IPS DF 6.9 (cell line): ENCODE results near the gene ROBO2.

Experiments
- DNase-seq: peaks from one replicate; pipeline ENCODE4 v3.0.0-alpha.2; 2013; ENCODE audit warnings: low read depth, low spot score
- H3K27ac ChIP-seq: one replicate; pipeline ENCODE4 v1.5.1; 2013; ENCODE audit warnings: low read length, control low read depth
- H3K27me3 ChIP-seq: 2 replicates; pipeline ENCODE4 v1.6.1; 2013; ENCODE audit warnings: mild to moderate bottlenecking, low read length; ENCODE audit not compliant: control insufficient read depth, insufficient read depth
- H3K36me3 ChIP-seq: 2 replicates; pipeline ENCODE4 v1.6.1; 2013; ENCODE audit warnings: low read length; ENCODE audit not compliant: control insufficient read depth, insufficient read depth
- H3K4me1 ChIP-seq: 2 replicates; pipeline ENCODE4 v1.6.1; 2013; ENCODE audit warnings: low read length; ENCODE audit not compliant: control insufficient read depth, insufficient read depth
- H3K4me3 ChIP-seq: 2 replicates; pipeline ENCODE4 v1.5.1; 2013; ENCODE audit warnings: mild to moderate bottlenecking, low read length
- H3K9me3 ChIP-seq: 2 replicates; pipeline ENCODE4 v1.6.1; 2013; ENCODE audit warnings: low read length, inconsistent platforms; ENCODE audit not compliant: control insufficient read depth, insufficient read depth
- WGBS: extraction: QIAGEN DNeasy Blood & Tissue Kit; methylation state at CpG from one replicate; pipeline ENCODE4 v1.1.7; 2013; ENCODE audit warnings: mixed read lengths, missing lambda C conversion rate; ENCODE audit not compliant: insufficient read length, insufficient coverage; 5-methylcytosine and 5-hydroxymethylcytosine counted together

ROBO2 gene

DNA sequence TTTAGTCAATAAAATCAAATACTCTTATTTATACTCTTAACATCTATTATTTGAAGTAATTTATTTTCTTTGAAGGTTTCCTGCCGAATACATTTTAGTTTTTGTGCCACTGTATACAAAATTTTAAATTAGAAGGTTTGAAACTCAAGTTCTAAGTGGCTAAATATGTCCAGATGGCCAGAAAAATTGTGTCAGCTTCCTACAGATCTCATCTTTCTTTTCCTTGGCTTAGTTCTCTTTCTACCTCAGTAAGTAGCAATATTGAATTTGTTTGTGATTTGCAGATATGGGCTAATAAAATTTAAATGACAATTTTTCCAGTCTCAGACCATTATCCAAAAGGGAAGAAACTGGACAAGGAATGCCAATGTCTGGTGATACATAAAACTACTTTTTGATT is 452.1 kb downstream of the ROBO2 start:
- no peak overlapping the region for H3K4me3 ChIP-seq
- H3K36me3 ChIP-seq = no peaks in the 10 kb centered on the region
- no peak for DNase-seq
- H3K27me3 ChIP-seq = no peaks in the 10 kb centered on the region
- no peaks in the 10 kb centered on the region for H3K4me1 ChIP-seq
- H3K27ac ChIP-seq = no peak overlapping the region
- no peaks in the 10 kb centered on the region for H3K9me3 ChIP-seq
- no CpG with 5 or more reads among the region's 1 CpG for WGBS

DNA sequence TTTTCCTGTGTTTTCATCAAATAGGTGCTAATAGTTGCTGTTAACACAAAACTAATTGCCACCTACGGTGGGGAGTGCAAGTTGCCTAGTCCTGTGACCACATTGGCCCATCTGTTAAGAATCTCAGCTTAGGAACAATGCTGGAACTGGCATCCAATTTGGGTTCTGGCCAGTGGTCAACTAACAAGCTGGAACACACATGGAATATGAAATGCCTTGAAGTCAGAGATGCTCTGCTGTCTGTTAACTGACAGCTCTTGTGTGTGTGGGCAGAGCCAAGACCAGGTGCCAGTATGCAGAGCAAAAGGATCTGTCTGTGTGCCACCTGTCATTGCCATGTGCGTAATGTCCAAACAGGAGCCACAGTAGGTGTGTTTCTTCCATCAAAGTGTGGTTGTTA is 460.8 kb downstream of the ROBO2 start:
- DNase-seq = no peak
- no peaks in the 10 kb centered on the region for H3K4me1 ChIP-seq
- no CpG with 5 or more reads among the region's 2 CpGs for WGBS

DNA sequence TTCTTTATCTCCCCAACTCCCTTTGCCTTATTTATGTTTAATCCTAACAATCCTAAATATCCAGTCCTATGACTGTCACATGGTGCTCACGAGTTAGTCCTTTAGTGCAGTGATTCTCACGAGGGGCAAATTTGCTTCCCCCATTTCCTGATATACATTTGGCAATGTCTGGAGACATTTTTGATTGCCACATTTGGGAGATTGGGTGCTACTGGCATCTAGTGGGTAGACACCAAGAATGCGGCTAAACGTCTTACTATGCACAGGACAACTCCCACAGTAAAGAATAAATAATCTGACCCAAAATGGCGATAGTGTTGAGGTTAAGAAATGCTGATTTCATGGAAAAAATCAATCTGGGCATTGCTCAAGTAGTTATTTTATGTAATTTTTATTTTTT is 466.5 kb downstream of the ROBO2 start:
- Histone ChIP-seq H3K27me3 (no peaks in the 10 kb centered on the region), H3K36me3 (no peaks in the 10 kb centered on the region), H3K9me3 (no peaks in the 10 kb centered on the region), H3K4me3 (no peak overlapping the region), H3K4me1 (peaks cover 1% of the 10 kb centered on the region; the same call in 1 of the 2 replicates), H3K27ac (no peak overlapping the region)
- DNase-seq = no peak
- WGBS = no CpG with 5 or more reads among the region's 5 CpGs

More for the DNA sequence above, 460.8 kb downstream of the ROBO2 start:
- Histone ChIP-seq H3K36me3 (no peaks in the 10 kb centered on the region), H3K4me3 (no peak overlapping the region), H3K27me3 (no peaks in the 10 kb centered on the region), H3K27ac (no peak overlapping the region), H3K9me3 (no peaks in the 10 kb centered on the region)

DNA sequence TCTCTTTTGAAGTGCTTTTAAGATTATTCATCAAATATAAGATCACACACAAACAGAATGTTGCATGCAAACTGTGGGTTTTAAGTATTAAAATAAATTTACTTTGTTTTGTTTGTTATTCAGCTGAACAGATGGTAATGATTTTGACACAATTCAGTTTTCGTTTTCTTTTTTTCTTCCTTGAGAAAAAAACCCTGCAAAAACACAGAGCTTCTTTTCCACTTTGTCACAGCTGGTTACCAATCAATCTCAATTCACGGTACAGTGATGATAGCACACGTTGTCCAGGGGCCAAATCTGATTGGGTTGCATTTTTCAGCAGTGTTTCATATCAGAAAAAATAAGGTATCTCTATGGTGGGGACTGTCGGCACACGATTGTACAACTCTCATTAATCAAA is 473.6 kb downstream of the ROBO2 start:
- Histone ChIP-seq H3K4me1 (peaks cover 1% of the 10 kb centered on the region; the same call in 1 of the 2 replicates), H3K9me3 (no peaks in the 10 kb centered on the region), H3K27me3 (no peaks in the 10 kb centered on the region), H3K4me3 (no peak overlapping the region), H3K27ac (no peak overlapping the region), H3K36me3 (no peaks in the 10 kb centered on the region)
- no CpG with 5 or more reads among the region's 5 CpGs for WGBS
- DNase-seq = no peak

DNA sequence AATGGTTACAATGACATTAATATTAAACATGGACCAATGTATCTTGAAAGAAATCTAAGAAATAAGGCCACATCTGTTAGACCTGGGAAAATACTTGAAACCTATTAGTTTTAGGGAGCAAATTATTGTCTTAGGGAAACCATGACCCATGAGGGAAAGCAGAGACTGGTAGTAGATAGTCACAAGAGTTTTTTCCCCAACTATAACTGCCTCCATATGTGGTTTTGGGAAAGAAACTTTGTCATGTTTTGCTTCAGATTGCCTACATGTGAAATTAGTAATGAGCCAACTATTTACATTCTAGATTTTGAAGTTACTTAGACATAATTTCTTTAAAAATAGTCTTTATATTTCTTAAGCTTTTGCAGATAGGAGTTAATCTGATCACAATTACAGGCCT is 474.9 kb downstream of the ROBO2 start:
- Histone ChIP-seq H3K4me1 (no peaks in the 10 kb centered on the region), H3K9me3 (no peaks in the 10 kb centered on the region), H3K27me3 (no peaks in the 10 kb centered on the region), H3K27ac (no peak overlapping the region), H3K4me3 (no peak overlapping the region), H3K36me3 (no peaks in the 10 kb centered on the region)
- DNase-seq = no peak

DNA sequence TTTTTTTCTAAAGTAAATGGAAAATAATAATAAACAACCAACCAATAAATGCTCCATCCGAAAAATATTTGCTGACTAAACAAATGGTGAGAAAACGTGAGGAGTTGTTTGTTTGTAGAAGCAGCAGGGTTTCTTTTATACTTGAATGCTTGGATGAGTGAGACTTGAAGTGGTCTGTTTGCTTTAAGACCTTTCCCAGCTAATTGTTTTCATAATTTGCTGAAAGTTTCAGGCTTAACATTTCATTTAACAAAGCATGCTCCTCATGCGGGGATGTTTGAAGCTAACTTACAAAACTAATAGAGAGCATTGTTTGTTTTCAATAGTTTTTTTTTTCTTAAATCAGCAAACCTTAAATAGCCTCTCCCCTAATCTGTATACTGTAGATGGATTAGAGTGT is 484.6 kb downstream of the ROBO2 start:
- H3K36me3 ChIP-seq = no peaks in the 10 kb centered on the region
- no peaks in the 10 kb centered on the region for H3K27me3 ChIP-seq
- no peaks in the 10 kb centered on the region for H3K9me3 ChIP-seq
- H3K27ac ChIP-seq = no peak overlapping the region
- DNase-seq = no peak
- H3K4me1 ChIP-seq = no peaks in the 10 kb centered on the region; the same call in 1 of the 2 replicates
- no CpG with 5 or more reads among the region's 3 CpGs for WGBS
- H3K4me3 ChIP-seq = no peak overlapping the region

DNA sequence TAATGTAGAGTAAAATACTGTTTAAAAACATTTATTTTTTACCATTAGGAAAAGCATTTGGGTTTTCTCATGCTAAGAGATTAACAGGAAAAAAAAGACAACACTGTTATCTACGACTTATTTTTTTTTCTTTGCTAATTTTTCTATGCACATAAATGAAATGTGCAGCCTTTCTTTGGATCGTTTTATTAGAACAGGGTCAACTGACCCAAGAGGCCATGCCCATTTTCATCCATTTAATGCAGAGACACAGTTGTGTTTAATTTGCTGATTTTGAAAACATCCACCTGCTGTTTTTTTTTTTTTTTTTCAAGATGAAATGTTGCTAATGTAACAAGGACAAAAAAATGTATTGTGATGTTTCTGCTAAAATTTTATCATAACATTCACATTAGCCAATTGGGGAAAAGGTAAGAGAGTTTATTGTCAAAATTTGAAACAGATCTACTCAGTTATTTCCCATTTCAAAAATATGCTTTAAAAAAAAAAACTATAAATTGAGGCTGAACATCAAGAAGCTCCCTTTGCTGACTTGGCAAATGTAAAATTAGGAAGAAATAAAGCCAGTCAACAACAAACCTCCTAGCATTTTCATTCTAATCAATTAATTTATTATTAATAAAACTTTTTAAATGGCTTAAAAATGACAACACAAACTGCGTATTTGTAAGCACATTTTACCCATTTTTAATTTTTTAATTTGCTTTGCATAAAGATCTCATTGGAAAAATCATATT is 485.2 kb downstream of the ROBO2 start:
- 100% methylated on average over 1 of the region's 3 CpGs for WGBS
- no peaks in the 10 kb centered on the region for H3K27me3 ChIP-seq
- no peak overlapping the region for H3K27ac ChIP-seq
- no peaks in the 10 kb centered on the region for H3K9me3 ChIP-seq
- no peaks in the 10 kb centered on the region; the same call in 1 of the 2 replicates for H3K4me1 ChIP-seq
- no peaks in the 10 kb centered on the region for H3K36me3 ChIP-seq
- DNase-seq = no peak
- no peak overlapping the region for H3K4me3 ChIP-seq

DNA sequence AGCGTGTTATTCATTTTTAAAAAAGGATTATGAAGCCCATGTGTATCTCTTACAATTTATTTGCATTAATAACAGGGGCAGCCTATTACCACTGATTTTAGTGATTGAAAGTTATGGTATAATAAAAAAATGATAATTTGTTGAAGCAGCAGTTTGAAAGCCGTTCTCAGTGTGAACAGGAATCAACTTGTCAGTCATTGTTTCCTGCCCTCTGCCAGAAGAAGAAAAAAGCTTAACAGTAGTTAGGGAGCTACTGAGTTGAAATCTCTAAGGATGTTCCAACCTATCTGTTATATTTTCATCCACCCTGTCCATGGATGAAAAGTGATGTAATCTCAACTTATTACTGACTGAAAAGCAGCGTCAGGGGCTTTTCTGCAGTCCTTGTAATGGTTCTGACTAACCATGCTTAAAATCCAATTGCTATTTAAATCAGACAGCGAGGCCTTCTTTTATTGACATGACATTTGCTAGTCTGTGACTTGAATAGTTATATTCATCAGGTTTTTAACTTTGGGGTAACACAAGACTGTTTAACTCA is 486.7 kb downstream of the ROBO2 start:
- no peak for DNase-seq
- H3K4me3 ChIP-seq = no peak overlapping the region
- no peak overlapping the region for H3K27ac ChIP-seq
- H3K4me1 ChIP-seq = no peaks in the 10 kb centered on the region; the same call in 1 of the 2 replicates
- no peaks in the 10 kb centered on the region for H3K27me3 ChIP-seq
- no peaks in the 10 kb centered on the region for H3K36me3 ChIP-seq
- H3K9me3 ChIP-seq = no peaks in the 10 kb centered on the region
- no CpG with 5 or more reads among the region's 4 CpGs for WGBS

DNA sequence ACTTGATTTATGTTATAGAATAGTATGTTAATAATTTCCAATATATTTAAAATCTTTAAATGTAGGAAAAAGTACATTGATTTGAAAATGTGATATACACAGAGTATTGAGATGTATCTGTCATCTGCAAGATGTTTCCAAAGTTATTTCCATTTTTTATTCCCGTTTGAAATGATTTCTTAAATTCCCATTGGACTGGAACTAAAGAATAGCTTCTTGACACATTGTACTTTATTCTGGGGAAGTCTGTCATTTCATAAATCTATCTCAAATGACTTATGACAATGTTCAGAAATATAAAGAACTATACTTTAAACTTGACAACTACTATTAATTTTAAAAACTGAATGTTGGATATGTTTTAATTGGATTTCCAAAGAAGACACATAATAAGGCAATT is 489.6 kb downstream of the ROBO2 start:
- Histone ChIP-seq H3K4me3 (no peak overlapping the region), H3K27ac (no peak overlapping the region), H3K27me3 (no peaks in the 10 kb centered on the region), H3K4me1 (no peaks in the 10 kb centered on the region; the same call in 1 of the 2 replicates), H3K9me3 (no peaks in the 10 kb centered on the region; the same call in 1 of the 2 replicates), H3K36me3 (no peaks in the 10 kb centered on the region)
- no peak for DNase-seq
- no CpG with 5 or more reads among the region's 1 CpG for WGBS

DNA sequence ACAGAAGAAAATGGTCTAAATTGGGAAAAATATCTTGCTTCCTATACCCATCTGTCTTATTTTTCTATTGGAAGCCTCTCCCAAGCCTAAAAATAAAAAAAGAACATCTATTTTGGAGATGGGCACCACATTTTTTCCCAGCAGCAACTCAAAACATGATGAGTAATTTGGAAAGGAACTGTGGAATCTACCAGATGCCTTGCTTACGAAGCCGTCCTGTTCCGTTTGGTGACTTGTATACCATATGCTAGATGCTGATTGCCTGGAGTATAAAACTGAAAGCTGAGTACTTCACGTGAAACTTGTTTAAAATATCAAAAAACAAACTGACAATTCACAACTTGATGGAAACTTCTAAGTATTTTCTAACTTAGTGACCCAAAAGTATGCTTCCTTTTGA is 491.0 kb downstream of the ROBO2 start:
- Histone ChIP-seq H3K36me3 (no peaks in the 10 kb centered on the region), H3K4me1 (no peaks in the 10 kb centered on the region; the same call in 1 of the 2 replicates), H3K9me3 (no peaks in the 10 kb centered on the region; the same call in 1 of the 2 replicates), H3K4me3 (no peak overlapping the region), H3K27ac (no peak overlapping the region), H3K27me3 (no peaks in the 10 kb centered on the region)
- no peak for DNase-seq
- WGBS = no CpG with 5 or more reads among the region's 4 CpGs

DNA sequence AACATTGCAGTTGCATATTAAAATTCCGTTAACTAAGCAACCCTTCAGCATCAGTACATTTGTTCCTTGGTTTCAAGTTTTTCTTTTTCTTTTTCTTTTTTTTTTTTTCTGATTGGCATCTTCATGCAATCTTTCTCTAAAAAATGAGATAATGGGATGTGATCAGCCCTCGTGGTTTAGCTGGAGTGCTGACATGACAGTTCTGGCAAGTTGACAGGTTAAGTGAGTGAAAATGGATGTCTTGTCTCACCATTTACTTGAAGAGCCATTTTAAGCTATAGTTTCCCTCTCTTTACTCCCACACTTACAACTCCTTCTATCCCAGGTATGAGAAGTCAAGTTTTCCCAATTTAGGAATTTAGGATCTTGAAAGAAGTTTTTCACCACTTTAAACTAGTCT is 495.2 kb downstream of the ROBO2 start:
- Histone ChIP-seq H3K9me3 (no peaks in the 10 kb centered on the region; the same call in 1 of the 2 replicates), H3K4me1 (no peaks in the 10 kb centered on the region), H3K27me3 (no peaks in the 10 kb centered on the region), H3K36me3 (no peaks in the 10 kb centered on the region), H3K27ac (no peak overlapping the region), H3K4me3 (no peak overlapping the region)
- DNase-seq = no peak
- WGBS = no CpG with 5 or more reads among the region's 2 CpGs
